ENCODE measurements around the gene UTS2B. TPM values are rescaled to one million over a fixed set of nuclear protein-coding genes. Genes with fewer than 3 reads are reported as not detected.

UTS2B gene
- total RNA-seq, 1 donor from 2014 or later: 0.75 TPM

- Histone ChIP-seq H3K4me1 (no peaks in the 10 kb centered on the region), H3K9me3 (no peaks in the 10 kb centered on the region), H3K4me3 (no peak overlapping the region), H3K27me3 (no peaks in the 10 kb centered on the region), H3K36me3 (no peaks in the 10 kb centered on the region), H3K27ac (no peak overlapping the region)
- ATAC-seq: no peak
- TF ChIP-seq, protein P1, sequence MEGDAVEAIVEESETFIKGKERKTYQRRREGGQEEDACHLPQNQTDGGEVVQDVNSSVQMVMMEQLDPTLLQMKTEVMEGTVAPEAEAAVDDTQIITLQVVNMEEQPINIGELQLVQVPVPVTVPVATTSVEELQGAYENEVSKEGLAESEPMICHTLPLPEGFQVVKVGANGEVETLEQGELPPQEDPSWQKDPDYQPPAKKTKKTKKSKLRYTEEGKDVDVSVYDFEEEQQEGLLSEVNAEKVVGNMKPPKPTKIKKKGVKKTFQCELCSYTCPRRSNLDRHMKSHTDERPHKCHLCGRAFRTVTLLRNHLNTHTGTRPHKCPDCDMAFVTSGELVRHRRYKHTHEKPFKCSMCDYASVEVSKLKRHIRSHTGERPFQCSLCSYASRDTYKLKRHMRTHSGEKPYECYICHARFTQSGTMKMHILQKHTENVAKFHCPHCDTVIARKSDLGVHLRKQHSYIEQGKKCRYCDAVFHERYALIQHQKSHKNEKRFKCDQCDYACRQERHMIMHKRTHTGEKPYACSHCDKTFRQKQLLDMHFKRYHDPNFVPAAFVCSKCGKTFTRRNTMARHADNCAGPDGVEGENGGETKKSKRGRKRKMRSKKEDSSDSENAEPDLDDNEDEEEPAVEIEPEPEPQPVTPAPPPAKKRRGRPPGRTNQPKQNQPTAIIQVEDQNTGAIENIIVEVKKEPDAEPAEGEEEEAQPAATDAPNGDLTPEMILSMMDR (IDR thresholded peaks at IDR 0.05): no peak
- intact Hi-C loops (cut with DNase I): no loop called here
- no peak for DNase-seq
Measured at GRCh38 chr3:191217301-191217700, 113.0 kb downstream of the UTS2B start.

Other genes starting within 250 kb of the UTS2B start
- not detected for gene OSTN, start 131.3 kb downstream of the UTS2B start, total RNA-seq
- gene CCDC50, start 1.1 kb downstream of the UTS2B start, total RNA-seq: 73.2 TPM
- not detected for gene PYDC2, start 130.6 kb upstream of the UTS2B start, total RNA-seq

Data from upper lobe of right lung (tissue), 1 donor.